Measurements from ENCODE around the gene GSTP1. TPM values are rescaled to one million over a fixed set of nuclear protein-coding genes. Genes with fewer than 3 reads are reported as not detected.

GSTP1 gene
- polyA plus RNA-seq, 1 of the 3 experiments (the other 2 are of a cell fraction), result 745 TPM

GRCh38 chr11:67585911-67586310 lies 2.3 kb downstream of the GSTP1 start:
- H3K27me3 ChIP-seq (ENCODE audit: insufficient read depth), result no peaks in the 10 kb centered on the region
- H3K9ac ChIP-seq, result no peak overlapping the region
- ChIA-PET POLR2A (no interaction called here), CTCF (interaction anchor here (3.7 to 5.8 kb wide), 2 partner anchors 14 to 29 kb away, joined by 24 to 43 read pairs; no protein-coding TSS in a partner anchor)
- no peak overlapping the region for H3K4me2 ChIP-seq
- no peak overlapping the region for H3K4me3 ChIP-seq (ENCODE audit: low read depth in 2 of 2, low read length in 1 of 2)
- TF ChIP-seq REST (IDR thresholded peaks at IDR 0.05; ENCODE audit: low read depth, low read length), result no peak
- no peak for TF ChIP-seq USF1 (IDR thresholded peaks at IDR 0.05; ENCODE audit: borderline replicate concordance, low read depth)
- no peak for TF ChIP-seq SMC3 (IDR thresholded peaks at IDR 0.05; ENCODE audit: low read depth, low read length)
- TF ChIP-seq TCF12 (IDR thresholded peaks at IDR 0.05), result no peak
- no peak for TF ChIP-seq POLR2AphosphoS5 (IDR thresholded peaks at IDR 0.05; ENCODE audit: low read depth, low read length)
- no peak for TF ChIP-seq RFX5 (IDR thresholded peaks at IDR 0.05; ENCODE audit: low read length)
- TF ChIP-seq SIN3A (IDR thresholded peaks at IDR 0.05; ENCODE audit: borderline replicate concordance, low read depth, low read length), result no peak
- TF ChIP-seq TEAD4 (IDR thresholded peaks at IDR 0.05; ENCODE audit: borderline replicate concordance, insufficient read depth), result no peak
- no peak for TF ChIP-seq RCOR1 (IDR thresholded peaks at IDR 0.05; ENCODE audit: low read length)
- no peak for TF ChIP-seq TAF1 (IDR thresholded peaks at IDR 0.05; ENCODE audit: borderline replicate concordance, low read depth, low read length)
- TF ChIP-seq NRF1 (IDR thresholded peaks at IDR 0.05; ENCODE audit: low read depth, low read length), result no peak
- TF ChIP-seq NFIC (IDR thresholded peaks at IDR 0.05; ENCODE audit: borderline replicate concordance), result no peak
- no peak for TF ChIP-seq JUND (IDR thresholded peaks at IDR 0.05)
- no peak for TF ChIP-seq IRF3 (IDR thresholded peaks at IDR 0.05; ENCODE audit: low read depth, low read length)
- no peak for TF ChIP-seq CHD2 (IDR thresholded peaks at IDR 0.05; ENCODE audit: low read length, partially characterized antibody)
- TF ChIP-seq EP300 (IDR thresholded peaks at IDR 0.05; ENCODE audit: borderline replicate concordance in 1 of 2, low read depth in 1 of 2, low read length in 1 of 2), result no peak
- no peaks in the 10 kb centered on the region for H3K9me2 ChIP-seq
- WGBS (ENCODE audit: low lambda C conversion rate), result 75% methylated on average over 2 of the region's 4 CpGs
- peaks cover 20% of the 10 kb centered on the region for H4K20me1 ChIP-seq (ENCODE audit: insufficient read depth)
- H2AFZ ChIP-seq (ENCODE audit: low read depth), result no peak overlapping the region
- H3K9me3 ChIP-seq, result no peaks in the 10 kb centered on the region
- H3F3A ChIP-seq (replicated peaks; ENCODE audit: insufficient read depth), result peaks cover 16% of the 10 kb centered on the region
- H3K27ac ChIP-seq (ENCODE audit: low read depth in 2 of 2, low read length in 1 of 2), result no peak overlapping the region
- peaks cover 27% of the 10 kb centered on the region for H3K79me2 ChIP-seq (ENCODE audit: insufficient read depth)
- no peak for DNase-seq
- H3K36me3 ChIP-seq (replicated peaks in 1 of 2; ENCODE audit: control insufficient read depth in 1 of 2, insufficient read depth in 2 of 2, low read length in 1 of 2), result peaks cover 13 to 24% of the 10 kb centered on the region in 2 experiments
- peaks cover 10 to 14% of the 10 kb centered on the region in 2 experiments; a peak in 3 of 4 replicates for H3K4me1 ChIP-seq (ENCODE audit: control insufficient read depth in 1 of 2, insufficient read depth in 2 of 2, low read depth in 1 of 2, low read length in 1 of 2)
